Omental fat pad (tissue), 4 donors: ENCODE data around the gene RRAS2. TPM values are rescaled to one million over a fixed set of nuclear protein-coding genes. Genes with fewer than 3 reads are reported as not detected.
"Not testable (repeated sequence)": the region's sequence is repeated elsewhere in the genome, so short reads cannot be mapped to it uniquely, and the experiment has no call there.

Experiments used
- ATAC-seq: fragments of 150-250 bp; one replicate; pipeline ENCODE4 v1.9.1; 2016; ENCODE audit warnings: mild to moderate bottlenecking, moderate library complexity; ENCODE audit not compliant: low FRiP score
- DNase-seq: peaks from one replicate; pipeline ENCODE4 v3.0.0-alpha.2; 2019; ENCODE audit warnings: low spot score
- total RNA-seq, 4 donors: library from RNA; depleted of rRNA; stranded (reverse); fragments of >200 nt; gene quantifications; one replicate each; pipeline ENCODE4 v1.1.0, GENCODE V29; 2016
- TF ChIP-seq, protein P1 (sequence below), 3 donors: fragments of 450-650 bp; IDR thresholded peaks; one replicate each; pipeline ENCODE4 v1.5.1; 2016 to 2017; ENCODE audit warnings: antibody characterized with exemption in 3 of 3, mild to moderate bottlenecking in 3 of 3, moderate library complexity in 2 of 3

The RRAS2 gene
- total RNA-seq, result 10 to 100 TPM; 33.9 to 80.3 (median 70.7) TPM

- no peak for DNase-seq
- TF ChIP-seq, protein P1, sequence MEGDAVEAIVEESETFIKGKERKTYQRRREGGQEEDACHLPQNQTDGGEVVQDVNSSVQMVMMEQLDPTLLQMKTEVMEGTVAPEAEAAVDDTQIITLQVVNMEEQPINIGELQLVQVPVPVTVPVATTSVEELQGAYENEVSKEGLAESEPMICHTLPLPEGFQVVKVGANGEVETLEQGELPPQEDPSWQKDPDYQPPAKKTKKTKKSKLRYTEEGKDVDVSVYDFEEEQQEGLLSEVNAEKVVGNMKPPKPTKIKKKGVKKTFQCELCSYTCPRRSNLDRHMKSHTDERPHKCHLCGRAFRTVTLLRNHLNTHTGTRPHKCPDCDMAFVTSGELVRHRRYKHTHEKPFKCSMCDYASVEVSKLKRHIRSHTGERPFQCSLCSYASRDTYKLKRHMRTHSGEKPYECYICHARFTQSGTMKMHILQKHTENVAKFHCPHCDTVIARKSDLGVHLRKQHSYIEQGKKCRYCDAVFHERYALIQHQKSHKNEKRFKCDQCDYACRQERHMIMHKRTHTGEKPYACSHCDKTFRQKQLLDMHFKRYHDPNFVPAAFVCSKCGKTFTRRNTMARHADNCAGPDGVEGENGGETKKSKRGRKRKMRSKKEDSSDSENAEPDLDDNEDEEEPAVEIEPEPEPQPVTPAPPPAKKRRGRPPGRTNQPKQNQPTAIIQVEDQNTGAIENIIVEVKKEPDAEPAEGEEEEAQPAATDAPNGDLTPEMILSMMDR (IDR thresholded peaks at IDR 0.05), result no peak
Measured at GRCh38 chr11:14358729-14359439, at the start of gene RRAS2. Gene RRAS2, minus strand, starts transcription at chr11:14359183. Its CDS starts 313 bp downstream, at chr11:14358870.

GRCh38 chr11:14408612-14409011 lies 49.6 kb upstream of the RRAS2 start:
- ATAC-seq (no peak), DNase-seq (no peak)
- TF ChIP-seq, protein P1 (IDR thresholded peaks at IDR 0.05), result no peak

More at GRCh38 chr11:14358729-14359439, at the start of gene RRAS2:
- ATAC-seq, result peak; percentile 78

DNA sequence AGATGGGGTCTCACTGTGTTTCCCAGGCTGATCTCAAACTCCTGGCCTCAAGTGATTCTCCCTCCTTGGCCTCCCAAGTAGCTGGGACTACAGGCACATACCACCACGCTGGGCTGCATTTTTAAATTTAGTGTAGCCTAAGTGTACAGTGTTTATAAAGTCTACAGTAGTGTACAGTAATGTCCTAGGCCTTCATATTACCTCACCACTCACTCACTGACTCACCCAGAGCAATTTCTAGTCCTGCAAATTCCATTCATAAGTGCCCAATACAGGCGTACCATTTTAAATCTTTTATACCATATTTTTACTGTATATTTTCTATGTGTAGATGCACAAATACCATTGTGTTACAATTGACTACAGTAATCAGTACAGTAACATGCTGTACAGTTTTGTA lies 47.1 kb upstream of the RRAS2 start:
- DNase-seq, ATAC-seq: not testable (repeated sequence)

DNA sequence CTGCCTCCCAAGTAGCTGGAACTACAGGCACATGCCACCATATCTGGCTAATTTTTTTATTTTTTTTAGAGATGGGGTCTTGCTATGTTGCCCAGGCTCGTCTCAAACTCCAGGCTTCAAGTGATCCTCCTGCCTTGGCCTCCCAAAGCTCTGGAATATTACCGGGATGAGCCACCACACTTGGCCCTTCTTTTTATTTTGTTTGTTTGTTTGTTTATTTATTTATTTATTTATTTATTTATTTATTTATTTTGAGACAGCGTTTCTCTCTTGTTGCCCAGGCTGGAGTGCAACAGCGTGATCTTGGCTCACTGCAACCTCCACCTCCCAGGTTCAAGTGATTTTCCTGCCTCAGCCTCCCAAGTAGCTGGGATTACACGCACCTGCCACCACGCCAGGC lies 44.5 kb upstream of the RRAS2 start:
- not testable (repeated sequence) for DNase-seq, ATAC-seq

GRCh38 chr11:14399087-14399486 lies 40.1 kb upstream of the RRAS2 start:
- DNase-seq (no peak), ATAC-seq (no peak)
- TF ChIP-seq, protein P1 (IDR thresholded peaks at IDR 0.05), result no peak

DNA sequence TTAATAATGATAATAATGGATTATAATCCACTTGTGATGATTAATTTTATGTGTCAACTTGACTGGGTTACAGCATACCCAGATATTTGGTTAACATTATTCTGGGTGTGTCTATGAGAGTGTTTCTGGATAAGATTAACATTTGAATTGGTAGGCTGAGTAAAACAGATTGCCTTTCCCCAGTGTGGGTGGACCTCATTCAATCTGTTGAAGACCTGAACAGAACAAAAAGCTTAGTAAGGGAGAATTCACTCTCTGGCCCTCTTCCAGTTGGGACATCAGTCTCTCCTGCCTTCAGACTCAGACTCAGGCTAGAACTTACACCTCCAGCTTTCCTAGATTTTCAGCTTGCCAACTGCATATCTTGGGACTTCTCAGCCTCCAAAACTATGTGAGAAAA lies 37.3 kb upstream of the RRAS2 start:
- DNase-seq, result no peak
- TF ChIP-seq, protein P1 (IDR thresholded peaks at IDR 0.05), result no peak
- ATAC-seq, result no peak

- DNase-seq, result no peak
- TF ChIP-seq, protein P1 (IDR thresholded peaks at IDR 0.05), result no peak
- ATAC-seq, result no peak
Measured at GRCh38 chr11:14393889-14394288, 34.9 kb upstream of the RRAS2 start.

DNA sequence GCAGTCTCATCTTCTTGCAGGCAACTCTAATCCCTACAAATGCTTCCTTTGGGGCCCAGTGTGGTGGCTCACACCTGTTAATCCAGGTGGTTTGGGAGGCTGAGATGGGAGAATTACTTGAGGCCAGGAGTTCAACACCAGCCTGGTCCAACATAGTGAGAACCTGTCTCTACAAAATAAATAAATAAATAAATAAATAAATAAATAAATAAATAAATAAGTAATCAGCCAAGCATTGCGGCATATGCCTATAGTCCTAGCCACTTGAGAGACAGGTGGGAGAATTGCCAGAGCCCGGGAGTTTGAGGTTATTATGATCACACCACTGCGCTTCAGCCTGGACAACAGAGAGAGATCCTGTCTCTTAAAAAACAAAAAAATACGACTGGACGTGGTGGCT lies 34.1 kb upstream of the RRAS2 start:
- DNase-seq, result no peak
- ATAC-seq, result no peak
- TF ChIP-seq, protein P1 (IDR thresholded peaks at IDR 0.05), result no peak
